ENCODE measurements around the gene CFAP46.

Gene CFAP46

GRCh38 chr10:132914732-132915131 lies 27.6 kb downstream of the CFAP46 start:
- no peak for TF ChIP-seq CTCF (IDR thresholded peaks at IDR 0.05)

GRCh38 chr10:132913559-132914115 lies 28.7 kb downstream of the CFAP46 start:
- TF ChIP-seq CTCF (IDR thresholded peaks at IDR 0.05) = no peak

GRCh38 chr10:132912713-132913558 lies 29.4 kb downstream of the CFAP46 start:
- no peak for TF ChIP-seq CTCF (IDR thresholded peaks at IDR 0.05)

GRCh38 chr10:132912225-132912712 lies 30.1 kb downstream of the CFAP46 start:
- no peak for TF ChIP-seq CTCF (IDR thresholded peaks at IDR 0.05)

- no peak for TF ChIP-seq CTCF (IDR thresholded peaks at IDR 0.05)
Observed at GRCh38 chr10:132911786-132912097, 30.6 kb downstream of the CFAP46 start.

- TF ChIP-seq CTCF (IDR thresholded peaks at IDR 0.05) = no peak
Observed at GRCh38 chr10:132910901-132911785, 31.2 kb downstream of the CFAP46 start.

- TF ChIP-seq CTCF (IDR thresholded peaks at IDR 0.05) = no peak
Observed at GRCh38 chr10:132910186-132910880, 32.0 kb downstream of the CFAP46 start.

Data from LNCAP (cell line).